Heart left ventricle (tissue), 13 donors: ENCODE data around the gene KRT31.

ENCODE experiments used
- POLR2A ChIP-seq, 2 donors: fragments of 450-650 bp; IDR thresholded peaks; one replicate each; pipeline ENCODE4 v1.6.1; 2017; ENCODE audit warnings: antibody characterized with exemption in 2 of 2, mild to moderate bottlenecking in 2 of 2, moderate library complexity in 2 of 2
- TF ChIP-seq, protein P1 (sequence below), 12 donors: fragments of 200-600 bp; sonication (generic) in 4 of 12; IDR thresholded peaks; one replicate each; pipeline versions ENCODE4 v1.5.0 to v1.8.0; 2018 to 2022; ENCODE audit warnings: antibody characterized with exemption in 12 of 12, mild to moderate bottlenecking in 5 of 12
- donor health status: ischemic (EF 13 %, LVEDD 7.1; RV severe dilation, severe dysfunction).
- donor health status: DM: no; HTN: yes; CAD: no.
- donor health status: DM: no; HTN: no; CAD: no.
- donor health status: ischemic (EF 25% LVEDD 6.9; RV normal size, moderate dysfunction).
- donor health status: ischemic (EF 25% LVEDD 5.7; RV mildly dilated, moderate dysfunction).
- donor health status: ischemic (EF 35%, LVEDD 5.7; RV mildly dilated, moderate dysfunction).
- donor health status: nonischemic (EF 11% LVEDD 7.7; RV severe dilation, severe dysfunction).
- donor health status: DM: yes; HTN: yes; CAD: no.
- donor health status: PGD.
- donor health status: ischemic (EF 29% LVEDD 5.4; RV normal size, mild dysfunction).
- donor health status: nonischemic (EF 23%, LVEDD 6.1; RV moderate dilation, normal function).

DNA sequence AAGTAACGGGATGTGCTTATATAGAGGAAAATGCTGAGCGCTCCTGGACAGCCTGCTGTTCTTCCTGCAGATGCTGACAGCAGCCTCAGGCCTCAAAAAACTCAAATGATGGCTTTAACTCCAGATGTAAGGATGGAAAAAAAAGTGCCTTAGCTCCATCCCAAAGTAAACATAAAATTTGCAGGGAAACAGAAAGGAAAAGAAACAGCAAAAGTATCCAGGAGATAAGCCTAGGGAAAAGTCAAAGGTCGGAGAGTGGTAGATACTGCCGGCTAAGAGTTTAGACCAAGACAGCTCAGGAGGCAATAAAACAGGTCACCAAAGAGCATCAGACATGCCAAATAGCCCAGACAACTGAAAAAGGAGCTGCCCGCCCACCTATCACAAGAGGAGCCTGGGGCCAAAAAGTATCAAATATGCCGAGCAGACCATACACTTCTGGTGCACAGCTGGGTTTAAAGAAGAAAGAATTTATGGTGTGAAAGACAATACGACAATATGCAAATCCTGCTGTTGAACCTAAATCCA is 6.9 kb downstream of the KRT31 start:
- TF ChIP-seq POLR2A (IDR thresholded peaks at IDR 0.05), result no peak
- TF ChIP-seq, protein P1, sequence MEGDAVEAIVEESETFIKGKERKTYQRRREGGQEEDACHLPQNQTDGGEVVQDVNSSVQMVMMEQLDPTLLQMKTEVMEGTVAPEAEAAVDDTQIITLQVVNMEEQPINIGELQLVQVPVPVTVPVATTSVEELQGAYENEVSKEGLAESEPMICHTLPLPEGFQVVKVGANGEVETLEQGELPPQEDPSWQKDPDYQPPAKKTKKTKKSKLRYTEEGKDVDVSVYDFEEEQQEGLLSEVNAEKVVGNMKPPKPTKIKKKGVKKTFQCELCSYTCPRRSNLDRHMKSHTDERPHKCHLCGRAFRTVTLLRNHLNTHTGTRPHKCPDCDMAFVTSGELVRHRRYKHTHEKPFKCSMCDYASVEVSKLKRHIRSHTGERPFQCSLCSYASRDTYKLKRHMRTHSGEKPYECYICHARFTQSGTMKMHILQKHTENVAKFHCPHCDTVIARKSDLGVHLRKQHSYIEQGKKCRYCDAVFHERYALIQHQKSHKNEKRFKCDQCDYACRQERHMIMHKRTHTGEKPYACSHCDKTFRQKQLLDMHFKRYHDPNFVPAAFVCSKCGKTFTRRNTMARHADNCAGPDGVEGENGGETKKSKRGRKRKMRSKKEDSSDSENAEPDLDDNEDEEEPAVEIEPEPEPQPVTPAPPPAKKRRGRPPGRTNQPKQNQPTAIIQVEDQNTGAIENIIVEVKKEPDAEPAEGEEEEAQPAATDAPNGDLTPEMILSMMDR (IDR thresholded peaks at IDR 0.05), result no peak
